Keratinocyte (primary cell): ENCODE data around the gene ATP9B.

ENCODE experiments used
- EZH2 ChIP-seq: IDR thresholded peaks from one replicate; pipeline ENCODE4 v1.6.1; 2012; ENCODE audit warnings: inconsistent platforms, mild to moderate bottlenecking, low read length, moderate library complexity
- TF ChIP-seq, protein P1 (sequence below), 3 experiments: IDR thresholded peaks in 1 of 3; conservative IDR thresholded peaks in 1 of 3; optimal IDR thresholded peaks in 1 of 3; 2 replicates in 2 of 3; 3 replicates in 1 of 3; pipeline versions ENCODE3 to v1.5.1; 2011; ENCODE audit warnings: low read length in 3 of 3, mild to moderate bottlenecking in 3 of 3, moderate library complexity in 2 of 3, control low read depth in 1 of 3, inconsistent platforms in 1 of 3; ENCODE audit not compliant: insufficient read depth in 2 of 3; ENCODE audit errors: extremely low read depth in 1 of 3

GRCh38 chr18:79071037-79071436 is 1.8 kb downstream of the ATP9B start:
- TF ChIP-seq EZH2: no peak
- TF ChIP-seq, protein P1, sequence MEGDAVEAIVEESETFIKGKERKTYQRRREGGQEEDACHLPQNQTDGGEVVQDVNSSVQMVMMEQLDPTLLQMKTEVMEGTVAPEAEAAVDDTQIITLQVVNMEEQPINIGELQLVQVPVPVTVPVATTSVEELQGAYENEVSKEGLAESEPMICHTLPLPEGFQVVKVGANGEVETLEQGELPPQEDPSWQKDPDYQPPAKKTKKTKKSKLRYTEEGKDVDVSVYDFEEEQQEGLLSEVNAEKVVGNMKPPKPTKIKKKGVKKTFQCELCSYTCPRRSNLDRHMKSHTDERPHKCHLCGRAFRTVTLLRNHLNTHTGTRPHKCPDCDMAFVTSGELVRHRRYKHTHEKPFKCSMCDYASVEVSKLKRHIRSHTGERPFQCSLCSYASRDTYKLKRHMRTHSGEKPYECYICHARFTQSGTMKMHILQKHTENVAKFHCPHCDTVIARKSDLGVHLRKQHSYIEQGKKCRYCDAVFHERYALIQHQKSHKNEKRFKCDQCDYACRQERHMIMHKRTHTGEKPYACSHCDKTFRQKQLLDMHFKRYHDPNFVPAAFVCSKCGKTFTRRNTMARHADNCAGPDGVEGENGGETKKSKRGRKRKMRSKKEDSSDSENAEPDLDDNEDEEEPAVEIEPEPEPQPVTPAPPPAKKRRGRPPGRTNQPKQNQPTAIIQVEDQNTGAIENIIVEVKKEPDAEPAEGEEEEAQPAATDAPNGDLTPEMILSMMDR (optimal IDR thresholded peaks at IDR 0.05 in 1 of 3, IDR thresholded peaks at IDR 0.05 in 1 of 3, conservative IDR thresholded peaks at IDR 0.05 in 1 of 3; ENCODE audit: extremely low read depth in 1 of 3, insufficient read depth in 2 of 3, low read length in 3 of 3): no peak
